MM.1S (cell line): ENCODE results near the gene IL7R.

Experiments used
- DNase-seq: peaks from one replicate; pipeline ENCODE4 v3.0.0-alpha.2; 2015
- H2AFZ ChIP-seq: fragments of 300-600 bp; sonication (generic); 2 replicates; pipeline ENCODE4 v1.6.0; 2016; ENCODE audit warnings: antibody characterized with exemption, low read length
- H3F3A ChIP-seq: fragments of 300-600 bp; sonication (generic); 2 replicates; pipeline ENCODE4 v1.6.1; 2016; ENCODE audit warnings: mild to moderate bottlenecking, antibody characterized with exemption, low read length, moderate library complexity, mixed read lengths; ENCODE audit not compliant: insufficient read depth
- H3K27ac ChIP-seq: fragments of 300-600 bp; sonication (generic); 2 replicates; pipeline ENCODE4 v1.5.1; 2016; ENCODE audit warnings: mild to moderate bottlenecking, low read length
- H3K27me3 ChIP-seq: fragments of 300-600 bp; sonication (generic); replicated peaks from 2 replicates; pipeline ENCODE4 v1.6.0; 2016; ENCODE audit warnings: low read length; ENCODE audit not compliant: insufficient read depth
- H3K36me3 ChIP-seq: fragments of 300-600 bp; sonication (generic); replicated peaks from 2 replicates; pipeline ENCODE4 v1.6.1; 2016; ENCODE audit warnings: mild to moderate bottlenecking, low read length, mixed read lengths; ENCODE audit not compliant: insufficient read depth
- H3K4me1 ChIP-seq: fragments of 300-600 bp; sonication (generic); 2 replicates; pipeline ENCODE4 v1.6.1; 2016; ENCODE audit warnings: low read length, mixed read lengths
- H3K4me2 ChIP-seq: fragments of 300-600 bp; sonication (generic); 2 replicates; pipeline ENCODE4 v1.6.0; 2016; ENCODE audit warnings: low read depth, low read length
- H3K4me3 ChIP-seq: fragments of 300-600 bp; sonication (generic); 2 replicates; pipeline ENCODE4 v1.5.1; 2016; ENCODE audit warnings: low read length, mixed read lengths
- H3K79me2 ChIP-seq: fragments of 300-600 bp; sonication (generic); 2 replicates; pipeline ENCODE4 v1.6.1; 2016; ENCODE audit warnings: mixed run types, low read length, mixed read lengths
- H3K9ac ChIP-seq: fragments of 300-600 bp; sonication (generic); 2 replicates; pipeline ENCODE4 v1.6.1; 2016; ENCODE audit warnings: low read length, mixed read lengths
- H3K9me2 ChIP-seq: fragments of 300-600 bp; sonication (generic); replicated peaks from 2 replicates; pipeline ENCODE4 v1.6.1; 2016; ENCODE audit warnings: mild to moderate bottlenecking, low read length, mixed read lengths; ENCODE audit not compliant: insufficient read depth
- H3K9me3 ChIP-seq: fragments of 300-600 bp; sonication (generic); replicated peaks from 2 replicates; pipeline ENCODE4 v1.6.1; 2016; ENCODE audit warnings: mild to moderate bottlenecking, low read length, mixed read lengths; ENCODE audit not compliant: insufficient read depth
- H4K20me1 ChIP-seq: fragments of 300-600 bp; sonication (generic); 2 replicates; pipeline ENCODE4 v1.6.1; 2016; ENCODE audit warnings: mild to moderate bottlenecking, low read length, moderate library complexity, mixed read lengths; ENCODE audit not compliant: insufficient read depth
- EZH2 ChIP-seq: fragments of 300-600 bp; sonication (generic); optimal IDR thresholded peaks from 2 replicates; pipeline ENCODE3; 2017; ENCODE audit warnings: low read depth, mild to moderate bottlenecking, antibody characterized with exemption, low read length, mixed read lengths
- EZH2phosphoT487 ChIP-seq: fragments of 300-600 bp; sonication (generic); IDR thresholded peaks from 2 replicates; pipeline ENCODE4 v1.6.1; 2018; ENCODE audit warnings: antibody characterized with exemption, low read length
- TF ChIP-seq, protein P1 (sequence below): fragments of 300-600 bp; sonication (generic); IDR thresholded peaks from 2 replicates; pipeline ENCODE4 v1.5.1; 2016; ENCODE audit warnings: antibody characterized with exemption, low read length, mixed read lengths

IL7R gene

DNA sequence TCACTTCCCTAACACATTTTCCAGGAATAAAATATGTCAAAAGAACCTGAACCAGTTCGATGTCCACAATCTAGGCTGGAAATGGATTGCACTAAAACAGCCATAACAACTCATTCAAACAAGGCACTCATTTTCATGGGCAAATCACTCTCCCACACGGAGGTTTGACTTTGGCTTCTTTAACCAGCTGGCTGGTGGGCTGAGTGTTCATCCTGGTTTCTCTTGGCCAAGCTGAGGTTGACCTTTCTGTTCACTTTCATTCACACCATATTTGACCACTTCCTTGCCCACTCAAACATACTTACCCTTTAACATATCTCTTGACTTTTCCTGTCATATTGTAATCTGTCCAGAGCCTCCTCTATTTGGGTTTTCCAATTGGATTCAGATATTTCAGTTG is 5.4 kb downstream of the IL7R start:
- TF ChIP-seq EZH2 (no peak), EZH2phosphoT487 (no peak)
- TF ChIP-seq, protein P1, sequence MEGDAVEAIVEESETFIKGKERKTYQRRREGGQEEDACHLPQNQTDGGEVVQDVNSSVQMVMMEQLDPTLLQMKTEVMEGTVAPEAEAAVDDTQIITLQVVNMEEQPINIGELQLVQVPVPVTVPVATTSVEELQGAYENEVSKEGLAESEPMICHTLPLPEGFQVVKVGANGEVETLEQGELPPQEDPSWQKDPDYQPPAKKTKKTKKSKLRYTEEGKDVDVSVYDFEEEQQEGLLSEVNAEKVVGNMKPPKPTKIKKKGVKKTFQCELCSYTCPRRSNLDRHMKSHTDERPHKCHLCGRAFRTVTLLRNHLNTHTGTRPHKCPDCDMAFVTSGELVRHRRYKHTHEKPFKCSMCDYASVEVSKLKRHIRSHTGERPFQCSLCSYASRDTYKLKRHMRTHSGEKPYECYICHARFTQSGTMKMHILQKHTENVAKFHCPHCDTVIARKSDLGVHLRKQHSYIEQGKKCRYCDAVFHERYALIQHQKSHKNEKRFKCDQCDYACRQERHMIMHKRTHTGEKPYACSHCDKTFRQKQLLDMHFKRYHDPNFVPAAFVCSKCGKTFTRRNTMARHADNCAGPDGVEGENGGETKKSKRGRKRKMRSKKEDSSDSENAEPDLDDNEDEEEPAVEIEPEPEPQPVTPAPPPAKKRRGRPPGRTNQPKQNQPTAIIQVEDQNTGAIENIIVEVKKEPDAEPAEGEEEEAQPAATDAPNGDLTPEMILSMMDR: no peak
- Histone ChIP-seq H3K27ac (no peak overlapping the region), H3K9ac (no peak overlapping the region)

GRCh38 chr5:35863159-35863558 is 6.5 kb downstream of the IL7R start:
- TF ChIP-seq EZH2phosphoT487 (no peak), EZH2 (no peak)
- TF ChIP-seq, protein P1: no peak
- DNase-seq: no peak
- no peaks in the 10 kb centered on the region for H3F3A ChIP-seq
- no peaks in the 10 kb centered on the region for H3K36me3 ChIP-seq
- H3K79me2 ChIP-seq: no peaks in the 10 kb centered on the region
- H2AFZ ChIP-seq: no peak overlapping the region
- no peak overlapping the region for H3K4me3 ChIP-seq
- no peak overlapping the region for H3K9ac ChIP-seq
- no peaks in the 10 kb centered on the region for H4K20me1 ChIP-seq
- no peak overlapping the region for H3K4me2 ChIP-seq
- no peaks in the 10 kb centered on the region for H3K9me2 ChIP-seq
- no peaks in the 10 kb centered on the region for H3K9me3 ChIP-seq
- no peak overlapping the region for H3K27ac ChIP-seq
- no peaks in the 10 kb centered on the region for H3K4me1 ChIP-seq
- H3K27me3 ChIP-seq: no peaks in the 10 kb centered on the region

More for the DNA sequence above, 5.4 kb downstream of the IL7R start:
- Histone ChIP-seq H3K4me2 (no peak overlapping the region), H3K27me3 (no peaks in the 10 kb centered on the region), H3K9me2 (no peaks in the 10 kb centered on the region), H3K9me3 (no peaks in the 10 kb centered on the region), H3K4me3 (no peak overlapping the region), H2AFZ (no peak overlapping the region), H3F3A (no peaks in the 10 kb centered on the region), H3K36me3 (no peaks in the 10 kb centered on the region), H3K4me1 (no peaks in the 10 kb centered on the region), H3K79me2 (no peaks in the 10 kb centered on the region), H4K20me1 (no peaks in the 10 kb centered on the region)
- DNase-seq: no peak

DNA sequence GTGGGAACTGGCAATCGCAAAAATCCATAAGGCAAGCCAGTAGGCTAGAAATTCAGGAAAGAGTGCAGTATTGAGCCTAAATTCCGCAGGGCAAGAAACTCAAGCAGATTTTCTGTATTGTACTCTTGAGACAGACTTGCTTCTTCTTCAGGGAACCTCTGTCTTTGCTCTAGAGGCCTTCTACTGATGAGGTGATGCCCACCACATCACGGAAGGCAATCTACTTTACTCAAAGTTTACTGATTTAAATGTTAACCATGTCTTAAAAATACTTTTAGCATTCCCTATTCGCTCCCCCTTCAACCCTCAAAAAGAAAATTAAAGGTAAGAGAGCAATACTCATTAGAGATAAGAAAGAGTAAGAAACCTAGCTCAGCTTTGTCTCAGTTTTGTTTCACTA is 11.3 kb downstream of the IL7R start:
- no peaks in the 10 kb centered on the region for H3K9me3 ChIP-seq
- H3K36me3 ChIP-seq: no peaks in the 10 kb centered on the region
- no peak overlapping the region for H3K4me3 ChIP-seq

More for the DNA sequence above, 11.3 kb downstream of the IL7R start:
- TF ChIP-seq EZH2 (no peak), EZH2phosphoT487 (no peak)
- TF ChIP-seq, protein P1: no peak
- Histone ChIP-seq H3K4me2 (no peak overlapping the region), H3K9ac (no peak overlapping the region), H3F3A (no peaks in the 10 kb centered on the region), H3K27me3 (no peaks in the 10 kb centered on the region), H4K20me1 (no peaks in the 10 kb centered on the region), H3K79me2 (no peaks in the 10 kb centered on the region), H3K27ac (no peak overlapping the region), H3K9me2 (no peaks in the 10 kb centered on the region), H3K4me1 (no peaks in the 10 kb centered on the region), H2AFZ (no peak overlapping the region)
- DNase-seq: no peak
